K562 (cell line): ENCODE results near the gene PRDM12. TPM values are rescaled to one million over a fixed set of nuclear protein-coding genes. Genes with fewer than 3 reads are reported as not detected.

Experiments used
- CCAR2 ChIP-seq: fragments of 200-400 bp; formaldehyde crosslinking; IDR thresholded peaks from 2 replicates; pipeline ENCODE4 v1.6.1; 2017; ENCODE audit warnings: mild to moderate bottlenecking, low read depth, low read length
- CTCF ChIP-seq, 3 experiments: IDR thresholded peaks in 2 of 3; conservative IDR thresholded peaks in 1 of 3; 2 replicates each; pipeline ENCODE4 v1.5.1; 2011 to 2012; ENCODE audit warnings: low read length in 3 of 3, mild to moderate bottlenecking in 3 of 3, control low read depth in 2 of 3, improper control_type of control experiment in 1 of 3, inconsistent platforms in 1 of 3, low read depth in 1 of 3, mixed read lengths in 1 of 3, moderate library complexity in 1 of 3; ENCODE audit not compliant: insufficient read depth in 2 of 3
- E2F5 ChIP-seq: sonication (generic); formaldehyde crosslinking; IDR thresholded peaks from 2 replicates; pipeline ENCODE4 v1.8.0; 2022; ENCODE audit warnings: mild to moderate bottlenecking, missing genetic modification reagents
- FOXO4 ChIP-seq: fragments of 450-650 bp; formaldehyde crosslinking; IDR thresholded peaks from 2 replicates; pipeline ENCODE4 v1.4.0; 2020; ENCODE audit warnings: mild to moderate bottlenecking, moderate library complexity
- KLF16 ChIP-seq: IDR thresholded peaks from 2 replicates; pipeline ENCODE4 v1.6.1; 2016; ENCODE audit warnings: antibody characterized with exemption
- MNT ChIP-seq, 2 experiments: fragments of 450-650 bp; conservative IDR thresholded peaks; 2 replicates each; pipeline ENCODE4 v1.6.1; 2017; ENCODE audit warnings: mild to moderate bottlenecking in 2 of 2, moderate library complexity in 2 of 2
- MTA3 ChIP-seq: fragments of 450-650 bp; formaldehyde crosslinking; IDR thresholded peaks from 2 replicates; pipeline ENCODE4 v1.6.1; 2017; ENCODE audit warnings: mild to moderate bottlenecking, borderline replicate concordance
- NR1H2 ChIP-seq: sonication (generic); formaldehyde crosslinking; IDR thresholded peaks from 2 replicates; pipeline ENCODE4 v1.4.0; 2020; ENCODE audit warnings: mild to moderate bottlenecking, missing genetic modification reagents
- RAD21 ChIP-seq, 2 experiments: fragments of 250-450 bp in 1 of 2; fragments of 450-650 bp in 1 of 2; sonication (Bioruptor Pico) in 1 of 2; formaldehyde crosslinking in 1 of 2; IDR thresholded peaks in 1 of 2; conservative IDR thresholded peaks in 1 of 2; 2 replicates each; pipeline versions ENCODE4 v1.4.0 to v1.8.0; 2020 to 2022; ENCODE audit warnings: mild to moderate bottlenecking in 2 of 2, moderate library complexity in 1 of 2
- SNIP1 ChIP-seq: fragments of 450-650 bp; IDR thresholded peaks from 2 replicates; pipeline ENCODE4 v1.7.1; 2017; ENCODE audit warnings: low read depth, mild to moderate bottlenecking
- VEZF1 ChIP-seq: fragments of 200-800 bp; sonication (Bioruptor generic); IDR thresholded peaks from 2 replicates; pipeline ENCODE4 v1.6.1; 2017; ENCODE audit warnings: missing genetic modification characterization, missing compliant biosample characterization
- polyA plus RNA-seq, 8 experiments: library from polyadenylated mRNA; depleted of rRNA in 4 of 8; stranded (reverse) in 5 of 8; unstranded in 3 of 8; fragments of >200 nt; fragmentation: Nextera tagmentation in 2 of 8; fragmentation: Illumina TruSeq in 1 of 8; extraction: Ambion mirVana in 2 of 8; extraction: Trizol in 1 of 8; gene quantifications; 2 replicates each; pipeline versions ENCODE4 v1.2.1 to v1.2.3, GENCODE V29; 2011 to 2014; ENCODE audit warnings: inconsistent platforms in 1 of 8, missing spikeins in 1 of 8
- total RNA-seq, 7 experiments: library from RNA; depleted of rRNA in 6 of 7; stranded (reverse); fragments of >200 nt in 6 of 7; fragmentation: Illumina TruSeq in 2 of 7; extraction: Trizol in 2 of 7; gene quantifications; 2 replicates each; pipeline versions ENCODE4 v1.2.1 to v1.2.3, GENCODE V29; 2011 to 2021; ENCODE audit warnings: low replicate concordance in 1 of 7

Gene PRDM12
- total and polyA plus RNA-seq, 9 of the 15 experiments (the other 6 are each of a cell fraction or from before 2014, with no cell fraction given), result 0.04 to 0.22 (median 0.07) TPM; not detected in 3

GRCh38 chr9:130682421-130683121 lies 18.2 kb downstream of the PRDM12 start (continued):
- TF ChIP-seq MNT (conservative IDR thresholded peaks at IDR 0.05) (0 out of 4 replicates have a peak, but pooled peaks of 1 of the 2 experiments have one; percentile 10), RAD21 (CRISPR knock-in tag; conservative IDR thresholded peaks at IDR 0.05 in 1 of 2, IDR thresholded peaks at IDR 0.05 in 1 of 2) (peak; percentile 94 to 95), CTCF (IDR thresholded peaks at IDR 0.05 in 2 of 3, conservative IDR thresholded peaks at IDR 0.05 in 1 of 3; ENCODE audit: insufficient read depth in 2 of 3, low read depth in 1 of 3, low read length in 3 of 3) (peak; percentile 86 to 90 (median 88)), MTA3 (peak; percentile 17; the same call in 1 of the 2 replicates), KLF16 (peak; percentile 27; the same call in 1 of the 2 replicates), VEZF1 (CRISPR knock-in tag) (0 out of 2 replicates have a peak, but pooled peaks have one; percentile 38), FOXO4 (CRISPR knock-in tag) (no peak), CCAR2 (no peak), NR1H2 (CRISPR knock-in tag) (no peak), E2F5 (CRISPR knock-in tag) (no peak), SNIP1 (no peak)
